Stimulated activated CD4-positive, alpha-beta T cell treated with anti-CD3 and anti-CD28 coated beads, Interleukin-4, amount 100 ng/mL, for 24 hours (primary cell): ENCODE results near the gene KCNN3.
"Not testable (repeated sequence)": the region's sequence is repeated elsewhere in the genome, so short reads cannot be mapped to it uniquely, and the experiment has no call there.

Source experiments
- DNase-seq: peaks from one replicate; pipeline ENCODE4 v3.0.0-alpha.2; 2020

The KCNN3 gene

GRCh38 chr1:154686507-154686906, 183.6 kb downstream of the KCNN3 start:
- no peak for DNase-seq

GRCh38 chr1:154683820-154684219, 186.3 kb downstream of the KCNN3 start:
- DNase-seq, result no peak

- no peak for DNase-seq
These were observed 187.8 kb downstream of the KCNN3 start for GRCh38 chr1:154682254-154682653.

- not testable (repeated sequence) for DNase-seq
These were observed 192.2 kb downstream of the KCNN3 start for GRCh38 chr1:154677844-154678243.

GRCh38 chr1:154676847-154677246, 193.2 kb downstream of the KCNN3 start:
- DNase-seq, result not testable (repeated sequence)

- not testable (repeated sequence) for DNase-seq
These were observed 195.6 kb downstream of the KCNN3 start for GRCh38 chr1:154674456-154674855.

GRCh38 chr1:154672245-154672644, 197.8 kb downstream of the KCNN3 start:
- not testable (repeated sequence) for DNase-seq

- not testable (repeated sequence) for DNase-seq
These were observed 198.7 kb downstream of the KCNN3 start for GRCh38 chr1:154671412-154671811.

GRCh38 chr1:154670310-154671270, 199.5 kb downstream of the KCNN3 start:
- DNase-seq, result not testable (repeated sequence)

GRCh38 chr1:154669464-154670282, 200.4 kb downstream of the KCNN3 start:
- DNase-seq, result peak; percentile 81

GRCh38 chr1:154666051-154666790, 203.9 kb downstream of the KCNN3 start:
- no peak for DNase-seq

- DNase-seq, result no peak
These were observed 205.6 kb downstream of the KCNN3 start for GRCh38 chr1:154664331-154665002.

- DNase-seq, result no peak
These were observed 206.5 kb downstream of the KCNN3 start for GRCh38 chr1:154663471-154664060.

GRCh38 chr1:154661110-154661509, 209.0 kb downstream of the KCNN3 start:
- DNase-seq, result no peak

- DNase-seq, result no peak
These were observed 210.1 kb downstream of the KCNN3 start for GRCh38 chr1:154659823-154660592.

GRCh38 chr1:154657556-154657955, 212.5 kb downstream of the KCNN3 start:
- no peak for DNase-seq

GRCh38 chr1:154652893-154653292, 217.2 kb downstream of the KCNN3 start:
- DNase-seq, result no peak
